SK-N-SH (cell line): Measurements from ENCODE around the gene CD274.

Experiments
- EZH2phosphoT487 ChIP-seq: fragments of 200-600 bp; sonication (generic); IDR thresholded peaks from 2 replicates; pipeline ENCODE4 v1.6.1; 2017; ENCODE audit warnings: low read depth, mixed run types, mild to moderate bottlenecking, antibody characterized with exemption, moderate library complexity, borderline replicate concordance
- GATA2 ChIP-seq: sonication (generic); formaldehyde crosslinking; IDR thresholded peaks from 2 replicates; pipeline ENCODE4 v1.5.0; 2020; ENCODE audit warnings: mild to moderate bottlenecking, missing genetic modification reagents
- MXI1 ChIP-seq: IDR thresholded peaks from 2 replicates; pipeline ENCODE4 v1.6.1; 2012; ENCODE audit warnings: mild to moderate bottlenecking, low read depth, low read length, improper control_type of control experiment
- RAD21 ChIP-seq: IDR thresholded peaks from 2 replicates; pipeline ENCODE4 v1.6.1; 2012; ENCODE audit warnings: mild to moderate bottlenecking, low read length
- RFX5 ChIP-seq: IDR thresholded peaks from 2 replicates; pipeline ENCODE4 v1.6.1; 2012; ENCODE audit warnings: mild to moderate bottlenecking, improper control_type of control experiment, low read length
- SMC3 ChIP-seq: IDR thresholded peaks from 2 replicates; pipeline ENCODE4 v1.6.1; 2012; ENCODE audit warnings: low read depth, low read length, improper control_type of control experiment
- USF2 ChIP-seq: fragments of 150-350 bp; IDR thresholded peaks from 2 replicates; pipeline ENCODE4 v1.6.1; 2017; ENCODE audit warnings: antibody characterized with exemption, low read length, low read depth, borderline replicate concordance
- YY1 ChIP-seq: IDR thresholded peaks from 2 replicates; pipeline ENCODE4 v1.4.0; 2012; ENCODE audit warnings: low read depth, mild to moderate bottlenecking
- TF ChIP-seq, protein P1 (sequence below): fragments of 200-600 bp; sonication (generic); IDR thresholded peaks from 2 replicates; pipeline ENCODE4 v1.6.1; 2017; ENCODE audit warnings: antibody characterized with exemption, mild to moderate bottlenecking, moderate library complexity
- TF ChIP-seq, protein P2 (sequence below): IDR thresholded peaks from 2 replicates; pipeline ENCODE4 v1.4.0; 2012; ENCODE audit warnings: low read depth

GRCh38 chr9:5453673-5454072 lies 3.3 kb downstream of the CD274 start:
- no peak for TF ChIP-seq SMC3
- TF ChIP-seq, protein P1, sequence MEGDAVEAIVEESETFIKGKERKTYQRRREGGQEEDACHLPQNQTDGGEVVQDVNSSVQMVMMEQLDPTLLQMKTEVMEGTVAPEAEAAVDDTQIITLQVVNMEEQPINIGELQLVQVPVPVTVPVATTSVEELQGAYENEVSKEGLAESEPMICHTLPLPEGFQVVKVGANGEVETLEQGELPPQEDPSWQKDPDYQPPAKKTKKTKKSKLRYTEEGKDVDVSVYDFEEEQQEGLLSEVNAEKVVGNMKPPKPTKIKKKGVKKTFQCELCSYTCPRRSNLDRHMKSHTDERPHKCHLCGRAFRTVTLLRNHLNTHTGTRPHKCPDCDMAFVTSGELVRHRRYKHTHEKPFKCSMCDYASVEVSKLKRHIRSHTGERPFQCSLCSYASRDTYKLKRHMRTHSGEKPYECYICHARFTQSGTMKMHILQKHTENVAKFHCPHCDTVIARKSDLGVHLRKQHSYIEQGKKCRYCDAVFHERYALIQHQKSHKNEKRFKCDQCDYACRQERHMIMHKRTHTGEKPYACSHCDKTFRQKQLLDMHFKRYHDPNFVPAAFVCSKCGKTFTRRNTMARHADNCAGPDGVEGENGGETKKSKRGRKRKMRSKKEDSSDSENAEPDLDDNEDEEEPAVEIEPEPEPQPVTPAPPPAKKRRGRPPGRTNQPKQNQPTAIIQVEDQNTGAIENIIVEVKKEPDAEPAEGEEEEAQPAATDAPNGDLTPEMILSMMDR: no peak
- TF ChIP-seq USF2: no peak
- no peak for TF ChIP-seq RFX5
- no peak for TF ChIP-seq MXI1
- TF ChIP-seq GATA2 (CRISPR knock-in tag): no peak
- TF ChIP-seq RAD21: no peak
- no peak for TF ChIP-seq EZH2phosphoT487
- TF ChIP-seq, protein P2, sequence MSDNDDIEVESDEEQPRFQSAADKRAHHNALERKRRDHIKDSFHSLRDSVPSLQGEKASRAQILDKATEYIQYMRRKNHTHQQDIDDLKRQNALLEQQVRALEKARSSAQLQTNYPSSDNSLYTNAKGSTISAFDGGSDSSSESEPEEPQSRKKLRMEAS: no peak
- TF ChIP-seq YY1: no peak
